HG03060 (cell line): ENCODE data around the gene NRP2.

Experiments
- ATAC-seq: cut with Tn5 transposase; IDR thresholded peaks from one replicate; pipeline ENCODE4 v1.9.1; 2021; ENCODE audit warnings: low read depth, moderate number of reproducible peaks; ENCODE audit not compliant: unreplicated experiment

The NRP2 gene

GRCh38 chr2:205686056-205686782 is 3.9 kb downstream of the NRP2 start:
- no peak for ATAC-seq

GRCh38 chr2:205686783-205687640 is 4.7 kb downstream of the NRP2 start:
- no peak for ATAC-seq

DNA sequence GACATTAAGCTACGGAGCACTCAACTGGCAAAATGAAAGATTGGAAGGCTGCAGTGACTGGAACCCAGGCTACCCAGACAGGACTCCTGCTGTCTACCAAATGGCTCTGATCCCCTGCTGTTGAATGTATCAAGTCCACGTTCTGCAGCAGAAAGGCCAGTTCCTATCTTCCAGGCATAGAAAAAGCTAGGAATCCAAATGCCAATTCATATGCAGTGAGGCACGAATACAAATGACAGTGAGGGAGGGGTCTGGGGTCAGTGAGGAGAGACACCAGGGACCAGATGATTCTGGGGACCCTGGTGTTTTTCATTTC is 5.3 kb downstream of the NRP2 start:
- ATAC-seq, result no peak

DNA sequence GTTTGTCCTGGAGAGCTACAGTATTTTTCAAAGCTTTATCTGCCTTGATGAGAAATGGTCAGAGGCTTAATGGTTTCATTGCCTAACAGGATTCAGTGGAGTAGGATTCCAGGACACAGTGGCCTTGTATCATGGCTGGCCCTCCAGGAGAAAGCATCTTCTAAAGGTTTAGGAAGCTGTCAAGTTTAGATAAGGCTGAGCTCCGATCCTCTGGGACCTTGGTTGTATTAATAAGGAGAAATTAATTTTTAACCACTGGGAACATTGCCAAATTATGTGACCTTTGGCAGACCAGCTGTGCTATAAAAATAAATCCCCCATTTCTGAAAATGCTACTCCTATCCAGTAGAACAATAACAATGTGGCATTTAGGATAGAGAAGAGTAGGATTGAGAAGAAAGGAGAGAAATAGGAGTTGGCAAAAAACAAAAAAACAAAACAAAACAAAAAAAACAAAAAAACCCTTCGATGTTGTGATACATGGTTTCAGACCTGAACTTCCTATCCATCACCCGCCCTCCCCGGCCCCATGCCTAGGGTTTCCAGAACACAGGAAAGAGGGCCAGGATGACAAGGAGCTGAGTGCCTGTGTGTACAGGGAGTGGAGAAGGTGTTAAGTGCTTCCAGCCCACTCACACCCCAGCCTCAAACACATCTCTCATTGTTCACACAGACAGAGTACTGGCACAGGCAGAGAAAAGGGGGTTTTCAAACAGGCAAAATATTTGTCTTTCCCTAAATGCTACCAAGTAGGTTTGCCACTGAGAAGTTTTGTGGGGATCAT is 6.3 kb downstream of the NRP2 start:
- no peak for ATAC-seq

- no peak for ATAC-seq
Observed at GRCh38 chr2:205689820-205690219, 7.5 kb downstream of the NRP2 start.

DNA sequence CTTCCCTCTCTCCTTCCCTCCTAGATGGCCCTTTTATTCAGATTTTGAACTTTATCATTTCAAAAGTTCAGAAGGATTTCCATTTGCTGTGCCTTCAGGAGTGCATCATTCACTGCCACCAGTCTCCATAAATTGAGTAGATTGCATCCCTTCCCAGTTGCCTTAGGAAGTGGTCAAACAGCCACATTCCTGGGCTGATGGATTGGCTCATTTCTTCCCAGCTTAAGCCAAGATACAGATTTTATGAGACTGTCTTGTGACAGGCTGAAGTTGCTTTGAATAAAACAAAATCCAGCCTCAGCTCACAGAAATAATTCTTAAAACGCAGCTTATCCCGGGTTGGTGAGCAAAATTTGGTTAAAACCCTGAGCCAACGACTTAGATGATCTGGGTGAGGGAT is 9.8 kb downstream of the NRP2 start:
- no peak for ATAC-seq

GRCh38 chr2:205694256-205694655 is 12.0 kb downstream of the NRP2 start:
- no peak for ATAC-seq

- no peak for ATAC-seq
Observed at GRCh38 chr2:205695460-205695991, 13.2 kb downstream of the NRP2 start.

GRCh38 chr2:205696331-205696926 is 14.1 kb downstream of the NRP2 start:
- no peak for ATAC-seq

DNA sequence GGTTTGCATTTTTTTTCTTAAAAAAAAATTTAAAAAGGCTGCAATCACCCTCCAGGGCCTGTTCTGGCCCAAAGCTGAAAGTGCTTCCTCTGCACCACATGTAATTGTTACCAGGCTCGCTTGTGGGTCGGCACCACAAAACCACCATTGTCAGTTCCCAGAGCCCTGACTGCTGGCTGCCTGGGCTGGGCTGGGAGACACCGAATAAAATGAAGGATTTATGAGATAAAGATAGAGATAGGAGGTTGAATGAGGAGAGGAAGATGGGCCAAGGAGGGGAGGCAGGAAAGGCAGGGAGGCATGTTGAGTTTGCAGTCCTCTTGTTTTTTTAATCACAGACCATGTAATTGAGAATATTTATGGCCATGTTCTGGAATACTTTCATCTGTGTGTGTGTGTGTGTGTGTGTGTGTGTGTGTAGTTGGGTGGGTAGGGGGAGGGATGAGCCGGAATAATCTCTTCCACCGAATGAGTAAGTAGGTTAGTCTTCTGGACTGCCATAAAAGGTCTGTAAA is 14.7 kb downstream of the NRP2 start:
- ATAC-seq, result no peak

- ATAC-seq, result no peak
Observed at GRCh38 chr2:205698286-205699268, 16.3 kb downstream of the NRP2 start.

GRCh38 chr2:205699515-205700289 is 17.4 kb downstream of the NRP2 start:
- no peak for ATAC-seq

- ATAC-seq, result peak; percentile 65
Observed at GRCh38 chr2:205700331-205701132, 18.2 kb downstream of the NRP2 start.

- no peak for ATAC-seq
Observed at GRCh38 chr2:205701509-205701908, 19.2 kb downstream of the NRP2 start.

DNA sequence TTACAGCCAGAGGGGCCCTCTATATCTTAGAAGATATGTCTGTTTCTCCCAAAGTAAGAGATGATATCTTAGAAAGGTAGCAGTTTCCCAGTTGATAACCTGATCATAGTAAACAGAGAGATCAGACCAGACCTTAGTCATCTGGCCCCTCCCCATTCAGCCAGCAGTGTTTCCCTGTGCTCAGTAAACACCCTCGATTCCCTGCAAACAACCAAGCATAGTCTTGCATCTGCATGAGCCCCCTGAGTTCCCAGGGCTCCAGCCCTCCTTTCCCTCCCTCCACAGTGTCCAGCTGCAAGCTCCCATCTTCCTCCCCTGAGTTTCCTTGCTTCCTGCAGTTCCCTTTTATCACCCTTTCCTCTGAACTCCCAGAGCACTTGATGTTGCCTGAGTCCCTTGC is 20.3 kb downstream of the NRP2 start:
- no peak for ATAC-seq

- ATAC-seq, result no peak
Observed at GRCh38 chr2:205703471-205704126, 21.3 kb downstream of the NRP2 start.

DNA sequence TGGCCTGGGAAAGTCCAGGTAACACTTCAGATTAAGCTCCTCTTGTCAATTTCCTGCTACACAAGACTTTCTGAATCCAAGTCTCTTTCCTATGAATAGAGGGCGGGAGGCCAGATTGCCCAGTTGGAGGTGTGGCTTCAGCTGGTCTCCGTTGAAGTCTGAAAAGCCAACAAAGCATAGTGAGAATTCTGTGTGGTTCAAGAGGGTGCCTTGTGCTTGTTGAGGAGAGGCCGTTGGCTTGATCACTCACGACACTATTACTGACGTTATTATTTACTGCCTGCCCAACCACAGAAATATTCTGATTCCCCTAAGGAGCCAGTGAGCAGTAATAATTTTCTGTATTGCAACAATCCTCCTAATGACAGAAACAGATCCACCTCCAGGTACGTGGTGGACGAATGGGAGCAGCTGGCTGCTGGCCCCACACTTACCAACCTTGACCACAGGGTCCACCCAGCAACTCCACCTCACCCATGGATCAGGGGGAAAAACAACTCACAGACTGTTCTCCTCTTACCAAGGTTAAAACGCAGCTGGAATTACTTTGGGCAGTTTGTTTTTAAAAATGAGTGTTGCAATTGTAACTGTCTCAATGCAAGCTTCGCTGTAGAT is 21.9 kb downstream of the NRP2 start:
- ATAC-seq, result no peak
